HCT116 (cell line): ENCODE measurements around the gene SPRR4.

Source experiments
- CEBPB ChIP-seq: IDR thresholded peaks from 2 replicates; pipeline ENCODE4 v1.6.1; 2012; ENCODE audit warnings: low read depth
- CTCF ChIP-seq, 3 experiments: fragments of 200-600 bp in 1 of 3; sonication (generic) in 1 of 3; IDR thresholded peaks in 2 of 3; conservative IDR thresholded peaks in 1 of 3; 2 replicates each; pipeline ENCODE4 v1.5.1; 2012 to 2017; ENCODE audit warnings: low read depth in 2 of 3, low read length in 2 of 3, antibody characterized with exemption in 1 of 3, borderline replicate concordance in 1 of 3, control low read depth in 1 of 3, mild to moderate bottlenecking in 1 of 3, mixed read lengths in 1 of 3, mixed run types in 1 of 3, moderate library complexity in 1 of 3; ENCODE audit not compliant: insufficient read depth in 1 of 3
- EGR1 ChIP-seq: IDR thresholded peaks from 2 replicates; pipeline ENCODE4 v1.6.1; 2012; ENCODE audit warnings: low read depth
- EZH2 ChIP-seq: fragments of 200-600 bp; sonication (generic); IDR thresholded peaks from 2 replicates; pipeline ENCODE4 v1.6.1; 2017; ENCODE audit warnings: antibody characterized with exemption, mixed run types
- JUND ChIP-seq: IDR thresholded peaks from 2 replicates; pipeline ENCODE4 v1.6.1; 2012
- POLR2A ChIP-seq: IDR thresholded peaks from 2 replicates; pipeline ENCODE4 v1.7.0; 2011; ENCODE audit warnings: borderline replicate concordance; ENCODE audit not compliant: insufficient read depth, insufficient read length; ENCODE audit errors: extremely low read depth
- POLR2AphosphoS5 ChIP-seq: IDR thresholded peaks from 2 replicates; pipeline ENCODE4 v1.6.1; 2011; ENCODE audit warnings: mild to moderate bottlenecking, low read depth, low read length, moderate library complexity
- RAD21 ChIP-seq: IDR thresholded peaks from 2 replicates; pipeline ENCODE4 v1.6.1; 2012; ENCODE audit warnings: low read depth, mild to moderate bottlenecking
- SP1 ChIP-seq: IDR thresholded peaks from 2 replicates; pipeline ENCODE4 v1.6.1; 2012; ENCODE audit warnings: low read depth
- SRF ChIP-seq: IDR thresholded peaks from 2 replicates; pipeline ENCODE4 v1.6.1; 2012; ENCODE audit warnings: low read depth
- YY1 ChIP-seq: IDR thresholded peaks from 2 replicates; pipeline ENCODE4 v1.6.1; 2011; ENCODE audit warnings: low read length, low read depth, moderate library complexity, mild to moderate bottlenecking; ENCODE audit not compliant: insufficient replicate concordance; ENCODE audit errors: extremely low read depth
- ZNF274 ChIP-seq: fragments of 200-500 bp; sonication (Bioruptor generic); IDR thresholded peaks from 2 replicates; pipeline ENCODE4 v1.6.1; 2014; ENCODE audit warnings: mild to moderate bottlenecking, low read depth, low read length, inconsistent platforms
- TF ChIP-seq, protein P1 (sequence below): IDR thresholded peaks from 2 replicates; pipeline ENCODE4 v1.6.1; 2012

GRCh38 chr1:152968248-152968647, 2.2 kb upstream of the SPRR4 start:
- no peak for TF ChIP-seq POLR2A
- no peak for TF ChIP-seq CTCF (IDR thresholded peaks at IDR 0.05 in 2 of 3, conservative IDR thresholded peaks at IDR 0.05 in 1 of 3; ENCODE audit: borderline replicate concordance in 1 of 3, insufficient read depth in 1 of 3, low read depth in 2 of 3, low read length in 2 of 3)
- TF ChIP-seq EZH2: no peak
- TF ChIP-seq ZNF274: no peak
- no peak for TF ChIP-seq EGR1
- TF ChIP-seq, protein P1, sequence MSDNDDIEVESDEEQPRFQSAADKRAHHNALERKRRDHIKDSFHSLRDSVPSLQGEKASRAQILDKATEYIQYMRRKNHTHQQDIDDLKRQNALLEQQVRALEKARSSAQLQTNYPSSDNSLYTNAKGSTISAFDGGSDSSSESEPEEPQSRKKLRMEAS: no peak
- no peak for TF ChIP-seq YY1
- TF ChIP-seq RAD21: no peak
- no peak for TF ChIP-seq POLR2AphosphoS5
- no peak for TF ChIP-seq CEBPB
- TF ChIP-seq SRF: no peak
- no peak for TF ChIP-seq SP1
- no peak for TF ChIP-seq JUND
